Measurements from ENCODE around the gene PLD4.
"Not testable (repeated sequence)": the region's sequence is repeated elsewhere in the genome, so short reads cannot be mapped to it uniquely, and the experiment has no call there.

GRCh38 chr14:104890292-104890691 lies 34.4 kb upstream of the PLD4 start:
- not testable (repeated sequence) for TF ChIP-seq CTCF (IDR thresholded peaks at IDR 0.05; ENCODE audit: poor library complexity); EZH2 (IDR thresholded peaks at IDR 0.05; ENCODE audit: borderline replicate concordance); EZH2phosphoT487 (IDR thresholded peaks at IDR 0.05; ENCODE audit: low read depth, severe bottlenecking, unreplicated experiment)
